Neural cell (in vitro differentiated cells): ENCODE measurements around the gene GOLGA8A. TPM values are rescaled to one million over a fixed set of nuclear protein-coding genes. Genes with fewer than 3 reads are reported as not detected.

Experiments
- H2AFZ ChIP-seq: fragments of 200-600, 300-800 bp; sonication (generic), shearing (Covaris generic); 2 replicates; pipeline ENCODE4 v1.6.0; 2014; ENCODE audit warnings: low read depth, mild to moderate bottlenecking, antibody characterized with exemption, low read length, moderate library complexity
- H3F3A ChIP-seq: fragments of 200-600 bp; shearing (Covaris generic); 2 replicates; pipeline ENCODE4 v1.6.1; 2016; ENCODE audit warnings: mild to moderate bottlenecking, moderate library complexity, mixed read lengths, antibody characterized with exemption, low read length; ENCODE audit not compliant: insufficient read depth, poor library complexity, severe bottlenecking
- H3K27ac ChIP-seq: fragments of 200-600, 300-800 bp; sonication (generic), shearing (Covaris generic); 2 replicates; pipeline ENCODE4 v1.5.1; 2014; ENCODE audit warnings: mild to moderate bottlenecking, low read length, moderate library complexity
- H3K27me3 ChIP-seq: fragments of 300-800, 200-600 bp; sonication (generic), shearing (Covaris generic); 2 replicates; pipeline ENCODE4 v1.6.0; 2014; ENCODE audit warnings: mild to moderate bottlenecking, low read depth, low read length, moderate library complexity; ENCODE audit not compliant: insufficient read depth
- H3K36me3 ChIP-seq: fragments of 300-800, 200-600 bp; sonication (generic), shearing (Covaris generic); 2 replicates; pipeline ENCODE4 v1.5.1; 2014; ENCODE audit warnings: mild to moderate bottlenecking, antibody characterized with exemption, low read length, moderate library complexity; ENCODE audit not compliant: insufficient read depth
- H3K4me2 ChIP-seq: fragments of 300-800, 200-600 bp; sonication (generic), shearing (Covaris generic); 2 replicates; pipeline ENCODE4 v1.6.0; 2014; ENCODE audit warnings: mild to moderate bottlenecking, low read length
- H3K4me3 ChIP-seq: fragments of 300-800, 200-600 bp; sonication (generic), shearing (Covaris generic); 2 replicates; pipeline ENCODE4 v1.5.1; 2014; ENCODE audit warnings: mild to moderate bottlenecking, low read length, moderate library complexity
- H3K79me2 ChIP-seq: fragments of 200-600 bp; shearing (Covaris generic); replicated peaks from 2 replicates; pipeline ENCODE4 v1.6.0; 2014; ENCODE audit warnings: mild to moderate bottlenecking, low read length, moderate library complexity; ENCODE audit not compliant: insufficient read depth
- H3K9ac ChIP-seq: fragments of 300-800, 200-600 bp; sonication (generic), shearing (Covaris generic); 2 replicates; pipeline ENCODE4 v1.6.1; 2016; ENCODE audit warnings: mild to moderate bottlenecking, low read length, mixed read lengths
- H3K9me2 ChIP-seq: fragments of 200-600 bp; shearing (Covaris generic); 2 replicates; pipeline ENCODE4 v1.6.1; 2016; ENCODE audit warnings: mild to moderate bottlenecking, low read length, mixed read lengths; ENCODE audit not compliant: insufficient read depth
- H3K9me3 ChIP-seq: fragments of 200-600, 300-800 bp; sonication (generic), shearing (Covaris generic); 2 replicates; pipeline ENCODE4 v1.6.1; 2016; ENCODE audit warnings: mild to moderate bottlenecking, mixed run types, low read length, moderate library complexity, mixed read lengths
- H4K20me1 ChIP-seq: fragments of 200-600 bp; shearing (Covaris generic); 2 replicates; pipeline ENCODE4 v1.6.1; 2016; ENCODE audit warnings: mild to moderate bottlenecking, mixed run types; ENCODE audit not compliant: insufficient read depth
- CTCF ChIP-seq: fragments of 450-650 bp; IDR thresholded peaks from 2 replicates; pipeline ENCODE4 v1.5.1; 2014; ENCODE audit warnings: antibody characterized with exemption, mild to moderate bottlenecking, moderate library complexity; ENCODE audit not compliant: poor library complexity, severe bottlenecking
- EP300 ChIP-seq: fragments of 450-650 bp; conservative IDR thresholded peaks from 2 replicates; pipeline ENCODE4 v1.6.1; 2014; ENCODE audit warnings: antibody characterized with exemption, mild to moderate bottlenecking, moderate library complexity; ENCODE audit not compliant: poor library complexity, severe bottlenecking
- EZH2 ChIP-seq: fragments of 200-600, 300-800 bp; shearing (Covaris generic), sonication (generic); IDR thresholded peaks from 2 replicates; pipeline ENCODE4 v1.6.1; 2014; ENCODE audit warnings: antibody characterized with exemption, low read length, borderline replicate concordance, mild to moderate bottlenecking; ENCODE audit not compliant: insufficient read depth, poor library complexity, severe bottlenecking
- MXI1 ChIP-seq: fragments of 450-650 bp; conservative IDR thresholded peaks from 2 replicates; pipeline ENCODE4 v1.6.1; 2014; ENCODE audit warnings: antibody characterized with exemption, mild to moderate bottlenecking; ENCODE audit not compliant: poor library complexity, severe bottlenecking
- POLR2AphosphoS5 ChIP-seq: IDR thresholded peaks from 2 replicates; pipeline ENCODE4 v1.6.1; 2012
- RAD21 ChIP-seq: fragments of 450-650 bp; conservative IDR thresholded peaks from 2 replicates; pipeline ENCODE4 v1.6.1; 2014; ENCODE audit warnings: antibody characterized with exemption, mild to moderate bottlenecking, moderate library complexity
- REST ChIP-seq: IDR thresholded peaks from 2 replicates; pipeline ENCODE4 v1.6.1; 2012; ENCODE audit warnings: borderline replicate concordance
- SMC3 ChIP-seq: fragments of 450-650 bp; conservative IDR thresholded peaks from 2 replicates; pipeline ENCODE4 v1.6.1; 2014; ENCODE audit warnings: antibody characterized with exemption, mild to moderate bottlenecking, moderate library complexity; ENCODE audit not compliant: poor library complexity
- TAF1 ChIP-seq: IDR thresholded peaks from 2 replicates; pipeline ENCODE4 v1.6.1; 2012; ENCODE audit warnings: low read depth
- polyA plus RNA-seq: library from polyadenylated mRNA; depleted of rRNA; stranded (reverse); fragments of >200 nt; gene quantifications from 2 replicates; pipeline ENCODE4 v1.2.3, GENCODE V29; 2014

GOLGA8A gene
- polyA plus RNA-seq, 1 donor from 2014 or later, result 214 TPM

GRCh38 chr15:34470892-34471291, 33.3 kb upstream of the GOLGA8A start:
- no peaks in the 10 kb centered on the region for H3K36me3 ChIP-seq
- H3K79me2 ChIP-seq, result no peaks in the 10 kb centered on the region
- H3K27ac ChIP-seq, result no peak overlapping the region
- no peaks in the 10 kb centered on the region for H3K27me3 ChIP-seq
- no peak overlapping the region for H3K9ac ChIP-seq
- H3K9me3 ChIP-seq, result no peaks in the 10 kb centered on the region
- no peaks in the 10 kb centered on the region for H3F3A ChIP-seq
- H3K4me3 ChIP-seq, result no peak overlapping the region
- no peak overlapping the region for H2AFZ ChIP-seq
- H4K20me1 ChIP-seq, result no peaks in the 10 kb centered on the region
- TF ChIP-seq POLR2AphosphoS5, result no peak
- TF ChIP-seq TAF1, result no peak
- TF ChIP-seq CTCF, result no peak
- no peak for TF ChIP-seq SMC3
- TF ChIP-seq EZH2, result no peak
- no peak for TF ChIP-seq MXI1
- no peak for TF ChIP-seq RAD21
- TF ChIP-seq EP300, result no peak
- no peak overlapping the region for H3K4me2 ChIP-seq
- H3K9me2 ChIP-seq, result no peaks in the 10 kb centered on the region

- no peaks in the 10 kb centered on the region for H4K20me1 ChIP-seq
- H3K9me3 ChIP-seq, result no peaks in the 10 kb centered on the region
- no peaks in the 10 kb centered on the region for H3K9me2 ChIP-seq
- H3K27ac ChIP-seq, result no peak overlapping the region
- H3K36me3 ChIP-seq, result no peaks in the 10 kb centered on the region
- no peak overlapping the region for H3K4me2 ChIP-seq
- no peak overlapping the region for H3K4me3 ChIP-seq
- H3K9ac ChIP-seq, result no peak overlapping the region
- H3K79me2 ChIP-seq, result no peaks in the 10 kb centered on the region
- no peaks in the 10 kb centered on the region for H3K27me3 ChIP-seq
- H2AFZ ChIP-seq, result no peak overlapping the region
- TF ChIP-seq REST (no peak), SMC3 (no peak), CTCF (no peak), RAD21 (no peak), EP300 (no peak)
- no peaks in the 10 kb centered on the region for H3F3A ChIP-seq
Measured at GRCh38 chr15:34470091-34470490, 32.5 kb upstream of the GOLGA8A start.
